Testis (tissue), 3 donors: ENCODE measurements around the gene ZC3H4. TPM values are rescaled to one million over a fixed set of nuclear protein-coding genes. Genes with fewer than 3 reads are reported as not detected.

Experiments used
- DNase-seq: peaks from one replicate; pipeline ENCODE4 v3.0.0-alpha.2; 2019
- H3K27ac ChIP-seq, 2 donors: fragments of 200-600 bp; sonication (generic); one replicate each; pipeline ENCODE4 v1.5.1; 2019
- H3K27me3 ChIP-seq: fragments of 200-600 bp; sonication (generic); one replicate; pipeline ENCODE4 v1.5.1; 2019
- H3K36me3 ChIP-seq: fragments of 200-600 bp; sonication (generic); one replicate; pipeline ENCODE4 v1.5.1; 2017; ENCODE audit warnings: low read depth; ENCODE audit errors: missing control alignments
- H3K4me1 ChIP-seq: fragments of 200-600 bp; sonication (generic); one replicate; pipeline ENCODE4 v1.5.1; 2019
- H3K4me3 ChIP-seq, 2 donors: fragments of 200-600 bp; sonication (generic); one replicate each; pipeline ENCODE4 v1.5.1; 2017 to 2019
- H3K9me3 ChIP-seq: fragments of 200-600 bp; sonication (generic); one replicate; pipeline ENCODE4 v1.5.1; 2017
- POLR2A ChIP-seq: fragments of 450-650 bp; IDR thresholded peaks from one replicate; pipeline ENCODE4 v1.6.1; 2017; ENCODE audit warnings: antibody characterized with exemption, mild to moderate bottlenecking, moderate library complexity
- WGBS, 2 donors: methylation state at CpG; one replicate each; pipeline ENCODE4 v1.1.5; 2018; 5-methylcytosine and 5-hydroxymethylcytosine counted together
- intact Hi-C: fragments of 100-400 bp; cut with DNase I; formaldehyde crosslinking; loops from one replicate; pipeline ENCODE4 v1.15.1; 2023; ENCODE audit warnings: low total_unique reads
- polyA plus RNA-seq: library from polyadenylated mRNA; stranded (reverse); fragments of 350-450 nt; fragmentation: Illumina TruSeq; extraction: RNeasy Lipid Tissue Mini Kit (QIAGEN cat#74804); gene quantifications from one replicate; pipeline ENCODE4 v1.2.3, GENCODE V29; 2014; ENCODE audit warnings: low read depth, low replicate concordance; ENCODE audit not compliant: insufficient read depth
- total RNA-seq, 2 donors: library from RNA; depleted of rRNA; stranded (reverse); fragments of >200 nt; gene quantifications; one replicate each; pipeline ENCODE4 v1.2.3, GENCODE V29; 2016
- TF ChIP-seq, protein P1 (sequence below), 3 experiments: fragments of 450-650 bp in 2 of 3; fragments of 200-600 bp in 1 of 3; sonication (generic) in 1 of 3; IDR thresholded peaks; one replicate each; pipeline ENCODE4 v1.5.1; 2016 to 2019; ENCODE audit warnings: antibody characterized with exemption in 3 of 3, mild to moderate bottlenecking in 2 of 3, moderate library complexity in 1 of 3

Gene ZC3H4
- total and polyA plus RNA-seq, 3 donors from 2014 or later = 25.4 to 47.3 (median 45.2) TPM

DNA sequence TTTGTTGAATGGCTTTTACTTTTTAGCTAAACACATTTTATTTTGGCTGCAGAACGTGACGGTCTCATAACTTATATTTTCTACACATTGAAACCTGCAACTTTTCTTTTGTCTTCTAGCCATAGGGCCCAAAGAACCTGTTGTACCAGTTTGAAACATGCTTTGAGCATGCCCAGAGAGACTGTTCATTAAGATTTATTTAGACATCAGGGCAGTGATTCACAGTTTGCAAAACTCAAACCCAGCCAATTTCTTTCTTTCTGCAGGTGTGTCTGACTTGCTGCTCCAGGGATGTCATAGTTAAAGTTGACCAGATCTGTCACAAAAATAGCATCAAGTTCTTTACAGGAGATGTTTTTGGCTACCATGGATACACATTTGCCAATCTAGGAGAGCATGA lies 39.1 kb upstream of the ZC3H4 start:
- 87 to 90% methylated on average over 2 of the region's 2 CpGs for WGBS, 2 donors
- TF ChIP-seq, protein P1, sequence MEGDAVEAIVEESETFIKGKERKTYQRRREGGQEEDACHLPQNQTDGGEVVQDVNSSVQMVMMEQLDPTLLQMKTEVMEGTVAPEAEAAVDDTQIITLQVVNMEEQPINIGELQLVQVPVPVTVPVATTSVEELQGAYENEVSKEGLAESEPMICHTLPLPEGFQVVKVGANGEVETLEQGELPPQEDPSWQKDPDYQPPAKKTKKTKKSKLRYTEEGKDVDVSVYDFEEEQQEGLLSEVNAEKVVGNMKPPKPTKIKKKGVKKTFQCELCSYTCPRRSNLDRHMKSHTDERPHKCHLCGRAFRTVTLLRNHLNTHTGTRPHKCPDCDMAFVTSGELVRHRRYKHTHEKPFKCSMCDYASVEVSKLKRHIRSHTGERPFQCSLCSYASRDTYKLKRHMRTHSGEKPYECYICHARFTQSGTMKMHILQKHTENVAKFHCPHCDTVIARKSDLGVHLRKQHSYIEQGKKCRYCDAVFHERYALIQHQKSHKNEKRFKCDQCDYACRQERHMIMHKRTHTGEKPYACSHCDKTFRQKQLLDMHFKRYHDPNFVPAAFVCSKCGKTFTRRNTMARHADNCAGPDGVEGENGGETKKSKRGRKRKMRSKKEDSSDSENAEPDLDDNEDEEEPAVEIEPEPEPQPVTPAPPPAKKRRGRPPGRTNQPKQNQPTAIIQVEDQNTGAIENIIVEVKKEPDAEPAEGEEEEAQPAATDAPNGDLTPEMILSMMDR (IDR thresholded peaks at IDR 0.05) = no peak
- TF ChIP-seq POLR2A = no peak
- intact Hi-C loops = loop anchor here (10.0 kb wide), 1 partner anchor 52 kb away; no protein-coding TSS in a partner anchor
- H3K9me3 ChIP-seq = no peaks in the 10 kb centered on the region
- no peak for DNase-seq
- peaks cover 5% of the 10 kb centered on the region for H3K4me1 ChIP-seq
- no peaks in the 10 kb centered on the region for H3K36me3 ChIP-seq
- no peaks in the 10 kb centered on the region for H3K27me3 ChIP-seq
- no peak overlapping the region for H3K27ac ChIP-seq
- no peak overlapping the region for H3K4me3 ChIP-seq

DNA sequence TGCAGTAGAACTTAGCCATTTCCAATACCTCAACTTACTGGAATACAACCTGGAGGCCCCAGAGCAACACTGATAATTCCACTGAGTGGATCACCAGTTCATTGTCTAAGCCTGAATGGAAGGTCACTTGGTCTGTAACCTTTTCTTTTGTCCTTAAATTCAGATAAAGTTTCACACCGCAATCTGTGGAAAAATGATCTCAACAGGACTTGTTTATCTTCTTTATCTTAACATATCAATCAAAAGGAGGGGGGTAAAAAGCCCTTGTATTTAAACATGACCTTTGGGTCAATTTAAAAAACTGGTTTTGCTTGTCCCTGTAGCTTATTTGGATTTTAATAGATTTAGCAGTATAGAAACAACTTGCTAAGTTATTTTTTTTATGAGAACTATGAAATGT lies 38.6 kb upstream of the ZC3H4 start:
- 78 to 84% methylated on average over 1 of the region's 1 CpG for WGBS, 2 donors
- no peak for DNase-seq
- intact Hi-C loops = loop anchor here (10.0 kb wide), 1 partner anchor 53 kb away; no protein-coding TSS in a partner anchor
- Histone ChIP-seq H3K27ac (no peak overlapping the region), H3K4me3 (no peak overlapping the region), H3K36me3 (no peaks in the 10 kb centered on the region), H3K9me3 (no peaks in the 10 kb centered on the region), H3K4me1 (peaks cover under 1% of the 10 kb centered on the region), H3K27me3 (no peaks in the 10 kb centered on the region)
- TF ChIP-seq, protein P1 (IDR thresholded peaks at IDR 0.05) = no peak
- no peak for TF ChIP-seq POLR2A

DNA sequence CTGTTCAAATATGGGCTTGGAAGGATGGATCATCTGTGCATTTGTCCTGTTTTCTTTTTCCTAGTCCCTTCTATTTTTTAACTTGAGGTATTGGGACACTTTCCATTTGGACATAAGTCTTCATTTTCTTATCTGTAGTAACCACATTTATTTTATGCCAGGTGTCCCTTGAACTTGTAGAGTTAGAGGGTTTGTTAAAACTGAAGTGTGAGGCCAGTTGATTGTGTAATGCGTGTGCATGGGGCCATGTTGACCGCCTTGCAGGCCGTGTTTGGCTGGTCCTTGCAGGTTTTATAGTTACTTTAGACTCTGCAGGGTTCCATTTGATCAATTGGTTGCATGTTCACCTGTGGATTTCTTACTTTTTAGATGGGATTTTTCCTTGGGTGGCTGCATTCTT lies 38.1 kb upstream of the ZC3H4 start:
- Histone ChIP-seq H3K4me1 (no peaks in the 10 kb centered on the region), H3K36me3 (no peaks in the 10 kb centered on the region), H3K9me3 (no peaks in the 10 kb centered on the region), H3K4me3 (no peak overlapping the region), H3K27ac (no peak overlapping the region), H3K27me3 (no peaks in the 10 kb centered on the region)
- DNase-seq = no peak
- intact Hi-C loops = loop anchor here (10.0 kb wide), 1 partner anchor 53 kb away; no protein-coding TSS in a partner anchor
- no peak for TF ChIP-seq POLR2A
- TF ChIP-seq, protein P1 (IDR thresholded peaks at IDR 0.05) = no peak
- 91 to 96% methylated on average over 3 of the region's 3 CpGs for whole genome bisulfite sequencing, 2 donors

DNA sequence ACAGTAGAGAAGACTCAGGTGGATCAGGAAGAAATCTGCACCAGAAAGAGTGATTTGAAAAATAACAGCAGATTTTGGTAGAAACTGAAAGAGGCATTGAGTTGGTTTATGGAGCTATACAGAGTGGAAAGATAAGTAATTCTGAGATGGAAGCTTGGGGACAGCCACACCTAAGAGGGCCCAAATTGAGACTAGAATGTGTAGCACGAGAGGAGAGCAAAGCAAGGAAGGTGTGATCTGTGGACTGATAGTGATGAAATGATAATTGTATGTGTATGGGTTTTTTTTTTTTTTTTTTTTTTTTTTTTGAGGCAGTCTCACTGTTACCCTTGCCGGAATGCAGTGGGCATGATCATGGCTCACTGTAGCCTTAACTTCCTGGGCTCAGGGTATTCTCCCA lies 33.3 kb upstream of the ZC3H4 start:
- Histone ChIP-seq H3K4me1 (no peaks in the 10 kb centered on the region), H3K27me3 (no peaks in the 10 kb centered on the region), H3K36me3 (no peaks in the 10 kb centered on the region), H3K9me3 (no peaks in the 10 kb centered on the region), H3K27ac (no peak overlapping the region), H3K4me3 (no peak overlapping the region)
- intact Hi-C loops = no loop called here
- no peak for DNase-seq
- no peak for TF ChIP-seq POLR2A
- TF ChIP-seq, protein P1 (IDR thresholded peaks at IDR 0.05) = no peak
- WGBS, 2 donors = 94 to 95% methylated on average over 2 of the region's 2 CpGs
